Immature natural killer cell (primary cell): ENCODE results near the gene TTLL9. TPM values are rescaled to one million over a fixed set of nuclear protein-coding genes. Genes with fewer than 3 reads are reported as not detected.

Experiments
- DNase-seq, 3 donors: peaks; one replicate each; pipeline ENCODE4 v3.0.0; 2022; ENCODE audit warnings: mixed read lengths in 1 of 3
- H3K27ac Mint-ChIP-seq, 6 donors: one replicate each; pipeline ENCODE4 v1.8.0; 2020; ENCODE audit warnings: mixed read lengths in 6 of 6, mild to moderate bottlenecking in 5 of 6, inconsistent platforms in 4 of 6, moderate library complexity in 3 of 6
- H3K27me3 Mint-ChIP-seq, 3 donors: one replicate each; pipeline ENCODE4 v1.8.0; 2020 to 2021; ENCODE audit warnings: low read depth in 3 of 3, mild to moderate bottlenecking in 3 of 3, mixed read lengths in 3 of 3, moderate library complexity in 3 of 3, inconsistent platforms in 1 of 3
- H3K36me3 Mint-ChIP-seq, 3 donors: one replicate each; pipeline ENCODE4 v1.8.0; 2020; ENCODE audit warnings: mixed read lengths in 3 of 3, inconsistent platforms in 2 of 3, mild to moderate bottlenecking in 2 of 3
- H3K4me1 Mint-ChIP-seq, 2 donors: one replicate each; pipeline ENCODE4 v1.8.0; 2020; ENCODE audit warnings: inconsistent platforms in 2 of 2, mild to moderate bottlenecking in 2 of 2, mixed read lengths in 2 of 2, moderate library complexity in 1 of 2
- H3K4me3 Mint-ChIP-seq, 5 donors: one replicate each; pipeline ENCODE4 v1.8.0; 2020; ENCODE audit warnings: mild to moderate bottlenecking in 5 of 5, mixed read lengths in 5 of 5, inconsistent platforms in 3 of 5, moderate library complexity in 3 of 5
- H3K9me3 Mint-ChIP-seq, 6 donors: one replicate each; pipeline ENCODE4 v1.8.0; 2020; ENCODE audit warnings: mild to moderate bottlenecking in 6 of 6, mixed read lengths in 6 of 6, inconsistent platforms in 4 of 6, moderate library complexity in 3 of 6
- polyA plus RNA-seq, 3 donors: library from polyadenylated mRNA; unstranded; fragments of 300-500 nt; fragmentation: Illumina TruSeq; gene quantifications; one replicate each; pipeline ENCODE4 v1.2.3, GENCODE V29; 2021

Gene TTLL9
- polyA plus RNA-seq, 3 donors from 2014 or later = 0.37 TPM; not detected in 2

DNA sequence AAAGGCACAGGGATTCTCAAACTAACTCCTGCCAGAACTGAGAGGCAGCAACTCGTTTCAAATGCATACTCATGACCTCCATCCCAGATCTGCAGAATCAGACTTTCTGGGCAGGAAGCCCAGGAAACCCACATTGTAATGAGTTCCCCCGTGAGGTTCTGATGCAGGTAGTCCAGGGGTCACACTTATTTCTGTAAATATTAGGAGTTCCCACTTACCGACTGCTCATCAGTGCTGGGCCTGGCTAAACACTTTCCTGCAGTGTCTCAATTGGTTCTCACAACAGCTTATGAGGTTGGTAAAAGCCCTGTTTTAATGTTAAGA lies 11.7 kb upstream of the TTLL9 start:
- Mint-ChIP-seq H3K4me3 (no peak overlapping the region), H3K9me3 (no peaks in the 10 kb centered on the region), H3K27me3 (peaks cover 2 to 16% (median 6%) of the 10 kb centered on the region in 3 donors), H3K4me1 (peaks cover 0 to 4% of the 10 kb centered on the region in 2 donors), H3K27ac (no peak overlapping the region), H3K36me3 (no peaks in the 10 kb centered on the region)
- no peak for DNase-seq

DNA sequence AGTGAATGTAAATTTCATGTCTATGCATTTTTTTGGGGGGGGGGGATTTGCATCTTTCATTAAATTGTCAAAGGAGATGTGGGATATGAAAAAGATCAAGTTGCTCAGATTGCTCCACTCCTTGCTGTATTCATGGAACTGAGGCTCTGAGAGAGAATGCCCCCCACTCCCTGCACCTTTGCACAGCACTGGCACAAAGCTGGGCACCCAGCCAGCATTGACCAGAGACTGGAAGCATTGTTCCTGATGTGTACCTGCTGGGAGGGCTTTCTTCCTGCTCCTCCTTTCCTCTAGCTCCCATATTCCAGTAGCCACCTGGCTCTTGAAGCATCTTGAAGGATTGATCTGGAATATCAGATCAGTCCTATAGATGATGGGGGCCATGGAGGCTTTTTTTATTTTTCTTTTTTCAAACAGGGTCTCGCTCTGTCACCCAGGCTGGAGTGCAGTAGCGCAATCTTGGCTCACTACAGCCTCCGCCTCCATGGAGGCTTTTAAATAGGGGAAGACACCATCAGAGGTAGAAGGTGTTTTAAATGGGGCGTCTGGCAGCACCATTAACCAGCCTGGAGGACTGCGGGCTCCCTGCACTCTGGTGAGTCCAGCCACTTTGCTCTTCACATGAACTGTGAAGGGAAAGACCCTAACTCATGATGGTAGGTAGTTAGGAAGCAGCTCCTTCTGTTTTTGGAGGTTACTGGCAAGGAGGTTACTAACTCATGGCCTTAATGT lies 11.0 kb upstream of the TTLL9 start:
- Mint-ChIP-seq H3K9me3 (no peaks in the 10 kb centered on the region), H3K4me3 (peak overlapping the region in 1 of 5 donors; percentile 34), H3K36me3 (no peaks in the 10 kb centered on the region), H3K27ac (no peak overlapping the region), H3K27me3 (peaks cover 2 to 16% (median 6%) of the 10 kb centered on the region in 3 donors), H3K4me1 (peaks cover 0 to 4% of the 10 kb centered on the region in 2 donors)
- DNase-seq = no peak

DNA sequence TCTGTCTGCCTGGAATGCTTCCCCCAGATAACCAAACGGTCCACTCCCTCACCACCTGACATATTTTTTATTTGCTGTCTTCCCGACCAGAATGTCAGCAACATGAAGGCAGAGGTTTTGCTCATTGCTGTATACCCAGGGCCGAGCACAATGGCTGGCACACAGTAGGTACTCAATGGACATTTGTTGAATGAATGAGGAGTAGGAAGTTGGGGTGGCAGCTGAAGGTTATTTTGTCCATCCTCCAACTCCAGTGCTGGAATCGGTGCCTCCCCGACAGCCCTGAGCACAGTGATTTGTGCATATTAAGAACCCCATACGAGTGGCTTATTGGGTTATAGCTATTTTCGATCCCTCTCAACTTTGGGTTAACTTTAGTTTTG lies 10.4 kb upstream of the TTLL9 start:
- Mint-ChIP-seq H3K27ac (no peak overlapping the region), H3K27me3 (peaks cover 2 to 16% (median 6%) of the 10 kb centered on the region in 3 donors), H3K4me3 (peak overlapping the region in 2 of 5 donors; percentile 34 to 36), H3K4me1 (peaks cover 0 to 4% of the 10 kb centered on the region in 2 donors), H3K36me3 (no peaks in the 10 kb centered on the region), H3K9me3 (no peaks in the 10 kb centered on the region)
- DNase-seq = no peak

DNA sequence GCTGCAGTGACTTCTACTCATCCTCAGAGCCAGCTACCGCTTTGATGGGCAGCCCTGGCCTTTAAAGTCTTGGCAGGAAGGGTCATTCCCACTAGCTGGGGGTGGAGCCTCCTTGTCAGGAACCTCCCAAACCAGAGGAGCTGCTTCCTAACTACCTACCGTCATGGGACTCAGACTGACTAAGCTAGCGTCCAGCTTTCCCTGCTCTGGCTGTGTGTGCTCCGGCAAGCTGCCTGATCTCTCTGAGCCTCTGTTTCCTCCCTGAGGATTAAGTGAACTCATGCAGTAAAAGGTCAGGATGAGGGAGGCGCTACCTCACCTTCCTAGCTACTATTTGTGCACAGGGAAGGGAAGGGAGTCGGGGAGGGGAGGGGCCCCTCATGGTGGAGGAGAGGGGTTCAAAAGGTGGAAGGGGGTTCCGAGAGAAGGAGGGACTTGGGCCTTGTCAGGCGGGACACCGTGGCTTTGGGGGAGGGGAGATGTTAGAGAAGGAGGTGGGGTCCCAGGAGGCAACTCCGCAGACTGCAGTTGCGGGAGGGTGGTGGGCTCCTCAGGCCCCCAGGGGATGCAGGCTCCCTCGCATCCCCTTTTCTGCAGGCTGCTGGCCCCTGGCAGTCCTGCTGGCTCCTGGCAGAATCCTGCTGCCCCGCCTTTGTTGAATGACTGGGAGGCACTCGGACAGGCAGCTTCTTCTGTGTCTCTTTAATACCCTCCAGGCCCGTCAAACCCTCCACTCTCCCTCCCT lies 9.9 kb upstream of the TTLL9 start:
- peak overlapping the region; percentile 20 to 46 (median 34) for H3K4me3 Mint-ChIP-seq
- no peak overlapping the region for H3K27ac Mint-ChIP-seq
- H3K4me1 Mint-ChIP-seq = peaks cover 0 to 4% of the 10 kb centered on the region in 2 donors
- DNase-seq = no peak
- peaks cover 4 to 16% (median 6%) of the 10 kb centered on the region in 3 donors for H3K27me3 Mint-ChIP-seq
- no peaks in the 10 kb centered on the region for H3K36me3 Mint-ChIP-seq
- no peaks in the 10 kb centered on the region for H3K9me3 Mint-ChIP-seq

DNA sequence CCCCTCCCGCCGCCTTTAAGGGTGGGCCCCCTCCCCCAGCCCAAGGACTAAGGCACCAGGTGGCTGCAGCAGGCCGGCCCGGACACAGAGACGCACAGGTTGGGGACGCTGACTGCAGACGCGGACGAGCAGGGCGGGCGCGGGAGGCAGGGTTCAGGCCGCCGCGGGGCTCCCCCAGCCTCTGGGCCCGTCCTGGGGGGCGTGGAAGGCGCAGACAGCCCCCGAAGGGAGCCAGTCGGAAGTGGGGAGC lies 9.4 kb upstream of the TTLL9 start:
- Mint-ChIP-seq H3K4me3 (peak overlapping the region in 4 of 5 donors; percentile 14 to 46 (median 25)), H3K27me3 (peaks cover 4 to 16% (median 6%) of the 10 kb centered on the region in 3 donors), H3K27ac (no peak overlapping the region), H3K36me3 (no peaks in the 10 kb centered on the region), H3K9me3 (no peaks in the 10 kb centered on the region), H3K4me1 (peaks cover 0 to 4% of the 10 kb centered on the region in 2 donors)
- no peak for DNase-seq

DNA sequence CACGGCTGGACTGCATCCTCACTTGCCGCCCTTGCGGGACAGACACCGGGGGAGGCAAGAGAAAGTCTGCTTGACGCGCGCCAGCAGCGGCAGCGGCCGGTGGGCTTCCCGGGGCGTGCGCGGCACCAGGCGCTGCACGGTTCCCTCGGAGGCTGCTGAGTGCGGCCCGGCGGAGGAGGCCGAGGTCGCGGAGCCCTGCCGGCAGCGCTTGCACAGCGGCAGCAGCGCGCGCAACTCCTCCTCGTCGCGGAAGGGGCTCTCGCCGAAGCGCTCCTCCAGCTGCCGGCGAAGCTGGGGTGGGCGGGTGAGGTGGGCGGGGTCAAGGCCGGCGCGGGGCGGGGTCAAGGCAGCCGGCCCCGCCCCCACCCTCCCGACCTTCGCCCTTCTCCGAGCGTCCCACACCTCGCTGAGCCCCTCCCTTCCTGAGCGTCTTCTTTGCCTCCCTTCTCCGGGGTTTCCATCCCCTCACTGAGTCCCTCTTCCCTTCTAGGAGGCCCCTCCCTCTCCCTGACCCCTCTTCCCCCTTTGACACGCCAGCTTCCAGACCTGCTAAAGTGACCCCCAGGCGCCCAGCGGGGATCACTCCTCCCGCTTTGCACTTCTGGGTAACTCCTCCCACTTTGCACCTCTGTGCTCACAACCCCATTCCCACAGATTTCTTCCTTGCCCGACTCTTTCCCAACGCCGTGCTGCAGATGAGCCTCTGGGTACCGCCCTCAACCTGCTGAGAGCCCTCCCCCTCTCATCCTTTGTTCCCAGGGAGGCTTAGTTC lies 8.9 kb upstream of the TTLL9 start:
- Mint-ChIP-seq H3K4me1 (peaks cover 0 to 4% of the 10 kb centered on the region in 2 donors), H3K4me3 (peak overlapping the region; percentile 45 to 78 (median 56)), H3K36me3 (no peaks in the 10 kb centered on the region), H3K27me3 (peaks cover 4 to 16% (median 6%) of the 10 kb centered on the region in 3 donors), H3K27ac (peak overlapping the region in 1 of 6 donors; percentile 58), H3K9me3 (no peaks in the 10 kb centered on the region)
- peak; percentile 67 to 78 (median 77) for DNase-seq

DNA sequence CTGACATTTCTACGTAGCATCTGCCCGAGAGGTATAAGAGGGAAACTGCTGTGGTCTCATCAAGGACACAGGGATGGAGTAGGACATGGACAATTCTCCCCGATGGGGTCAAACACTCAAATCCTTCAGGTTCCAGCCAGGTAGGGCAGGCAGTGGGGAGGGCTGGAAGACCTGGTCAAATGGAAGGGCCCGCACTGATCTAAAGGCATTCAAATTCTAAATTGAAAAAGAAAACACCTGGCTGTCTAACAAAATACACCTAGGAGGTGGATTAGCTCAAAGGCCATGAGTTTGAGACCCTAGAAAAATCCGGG lies 8.3 kb upstream of the TTLL9 start:
- Mint-ChIP-seq H3K4me3 (peak overlapping the region; percentile 45 to 78 (median 56)), H3K27ac (no peak overlapping the region), H3K36me3 (no peaks in the 10 kb centered on the region), H3K9me3 (no peaks in the 10 kb centered on the region), H3K27me3 (peaks cover 4 to 13% (median 6%) of the 10 kb centered on the region in 3 donors), H3K4me1 (peaks cover 0 to 4% of the 10 kb centered on the region in 2 donors)
- no peak for DNase-seq

DNA sequence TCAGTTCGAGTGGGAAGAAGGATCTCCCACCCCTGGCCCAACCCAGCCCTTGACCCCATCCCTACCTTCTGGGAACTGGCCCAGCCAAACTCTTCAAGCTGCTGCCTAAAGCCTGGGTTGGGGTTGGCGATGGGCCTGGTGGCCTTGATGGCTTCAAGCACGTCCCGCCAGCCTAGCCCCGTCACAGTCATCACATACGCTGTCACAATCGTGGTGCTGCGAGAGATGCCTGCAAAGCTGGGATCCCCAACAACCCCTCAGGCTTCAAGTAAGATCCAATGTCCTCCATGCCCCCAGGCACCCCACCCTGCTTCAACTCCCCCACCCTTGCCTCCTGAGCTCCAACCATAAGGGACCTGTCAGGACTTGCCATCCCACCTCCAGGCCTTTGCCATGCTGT lies 7.9 kb upstream of the TTLL9 start:
- H3K4me3 Mint-ChIP-seq = peak overlapping the region in 2 of 5 donors; percentile 17 to 39
- no peak overlapping the region for H3K27ac Mint-ChIP-seq

DNA sequence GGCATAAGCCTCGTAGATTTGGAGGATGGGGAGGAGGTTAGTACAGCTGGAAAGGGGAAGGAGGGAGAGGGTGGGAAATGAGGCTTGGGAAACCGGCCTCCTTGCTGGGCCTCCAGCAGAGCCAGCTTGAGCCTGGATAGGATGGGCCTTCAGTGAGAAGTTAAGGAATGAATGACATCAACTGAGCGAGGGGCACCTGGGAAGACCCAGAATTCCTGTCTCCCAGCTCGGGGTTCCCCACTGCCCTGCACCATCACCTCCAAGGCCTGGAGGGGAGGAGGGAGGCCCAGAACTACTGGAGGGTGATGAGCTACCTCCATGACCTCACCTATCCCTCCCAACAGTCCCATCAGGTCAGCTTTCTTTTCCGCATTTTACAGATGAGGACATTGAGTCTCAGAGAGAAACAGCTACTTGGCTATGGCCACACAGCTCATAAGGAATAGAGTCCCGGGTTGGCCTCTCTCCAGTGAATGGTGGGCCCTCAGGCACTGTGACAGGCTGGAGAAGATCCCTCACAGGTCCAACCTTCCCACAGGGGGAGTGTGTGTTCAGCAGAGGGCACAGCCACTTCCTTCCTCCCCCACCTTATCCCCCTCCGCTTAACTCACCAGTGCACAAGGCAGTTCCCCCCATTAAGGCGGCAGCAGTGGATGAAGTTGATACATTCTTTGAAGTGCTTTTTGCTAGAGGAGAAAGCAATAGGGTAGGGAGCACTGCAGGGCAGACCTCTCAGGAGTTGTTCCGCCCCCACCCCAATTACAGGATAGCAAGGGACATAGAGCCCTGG lies 6.9 kb upstream of the TTLL9 start:
- Mint-ChIP-seq H3K27ac (no peak overlapping the region), H3K4me3 (no peak overlapping the region), H3K27me3 (peaks cover 5 to 7% (median 6%) of the 10 kb centered on the region in 3 donors), H3K36me3 (no peaks in the 10 kb centered on the region), H3K9me3 (no peaks in the 10 kb centered on the region), H3K4me1 (peaks cover 0 to 4% of the 10 kb centered on the region in 2 donors)
- no peak for DNase-seq

More for the DNA sequence above, 7.9 kb upstream of the TTLL9 start:
- peaks cover 2 to 11% (median 6%) of the 10 kb centered on the region in 3 donors for H3K27me3 Mint-ChIP-seq
- H3K36me3 Mint-ChIP-seq = no peaks in the 10 kb centered on the region
- H3K9me3 Mint-ChIP-seq = no peaks in the 10 kb centered on the region
- DNase-seq = no peak
- peaks cover 0 to 4% of the 10 kb centered on the region in 2 donors for H3K4me1 Mint-ChIP-seq

DNA sequence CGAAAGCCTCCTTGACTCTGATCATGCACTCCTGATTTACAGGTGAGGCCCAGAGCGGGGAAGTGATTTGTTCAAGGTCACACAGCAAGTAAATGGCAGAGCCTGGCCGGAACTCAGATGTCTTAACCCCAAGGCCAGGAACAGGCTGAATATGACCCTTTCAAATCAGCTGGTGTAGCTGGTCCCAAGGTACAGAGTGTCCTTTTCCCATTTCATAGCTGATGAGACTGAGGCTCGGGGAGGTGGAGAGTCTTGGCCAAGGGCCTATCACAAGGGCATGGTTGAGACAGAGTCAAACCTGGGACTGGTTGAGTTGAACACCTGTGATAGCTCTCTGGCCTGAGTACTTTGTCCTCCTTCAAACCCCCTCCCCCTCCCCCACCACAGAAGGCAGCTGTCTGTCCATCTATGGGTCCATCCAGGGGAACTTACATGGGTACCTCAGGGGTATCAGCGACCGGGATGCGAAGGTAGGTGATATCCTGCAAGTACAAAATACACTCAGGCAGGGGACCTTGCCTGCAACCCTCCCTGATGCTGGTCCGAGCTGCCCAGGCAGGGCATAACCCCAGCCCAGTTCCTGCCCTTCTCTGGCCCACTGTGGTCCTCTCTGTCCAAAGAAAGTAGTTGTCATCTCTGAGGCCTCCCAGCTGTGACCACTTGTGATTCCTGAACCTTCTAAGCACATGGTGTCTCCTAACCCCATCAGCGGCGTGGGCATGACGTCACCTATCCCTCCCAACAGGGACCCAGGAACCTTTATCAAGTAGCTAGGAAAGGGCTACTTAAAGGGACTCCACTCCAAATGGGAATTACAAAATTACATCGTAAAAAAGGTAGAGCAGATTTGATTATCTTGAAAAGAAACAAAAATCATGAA lies 5.7 kb upstream of the TTLL9 start:
- Mint-ChIP-seq H3K4me3 (no peak overlapping the region), H3K27me3 (peaks cover 7 to 15% (median 9%) of the 10 kb centered on the region in 3 donors), H3K27ac (no peak overlapping the region)

DNA sequence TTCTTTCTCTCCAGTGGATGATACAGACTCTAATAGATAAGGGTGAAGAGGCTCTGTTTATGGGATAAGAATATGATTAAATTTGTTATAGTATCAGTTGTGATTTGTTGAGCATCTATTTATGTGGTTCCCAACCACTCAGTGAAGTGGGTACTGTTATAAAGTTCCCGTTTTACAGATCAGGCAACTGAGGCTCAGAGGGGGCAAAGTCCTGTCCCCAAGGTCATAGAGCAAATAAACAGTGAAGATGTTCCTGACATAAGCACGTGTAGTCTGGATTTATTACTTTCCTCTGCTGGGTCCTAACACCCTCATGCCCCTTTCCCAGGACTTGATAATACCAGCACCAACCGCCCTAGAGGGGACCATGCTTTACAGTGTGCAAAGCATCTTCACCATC lies 4.2 kb upstream of the TTLL9 start:
- Mint-ChIP-seq H3K9me3 (no peaks in the 10 kb centered on the region), H3K27me3 (peaks cover 13 to 21% (median 14%) of the 10 kb centered on the region in 3 donors), H3K36me3 (peaks cover 0 to 3% (median 0%) of the 10 kb centered on the region in 3 donors), H3K4me3 (no peak overlapping the region), H3K27ac (no peak overlapping the region), H3K4me1 (peaks cover 14% of the 10 kb centered on the region in 2 donors)
- DNase-seq = no peak

More for the DNA sequence above, 5.7 kb upstream of the TTLL9 start:
- no peak for DNase-seq
- Mint-ChIP-seq H3K4me1 (peaks cover 5 to 7% of the 10 kb centered on the region in 2 donors), H3K9me3 (no peaks in the 10 kb centered on the region), H3K36me3 (peaks cover 0 to under 1% (median 0%) of the 10 kb centered on the region in 3 donors)

DNA sequence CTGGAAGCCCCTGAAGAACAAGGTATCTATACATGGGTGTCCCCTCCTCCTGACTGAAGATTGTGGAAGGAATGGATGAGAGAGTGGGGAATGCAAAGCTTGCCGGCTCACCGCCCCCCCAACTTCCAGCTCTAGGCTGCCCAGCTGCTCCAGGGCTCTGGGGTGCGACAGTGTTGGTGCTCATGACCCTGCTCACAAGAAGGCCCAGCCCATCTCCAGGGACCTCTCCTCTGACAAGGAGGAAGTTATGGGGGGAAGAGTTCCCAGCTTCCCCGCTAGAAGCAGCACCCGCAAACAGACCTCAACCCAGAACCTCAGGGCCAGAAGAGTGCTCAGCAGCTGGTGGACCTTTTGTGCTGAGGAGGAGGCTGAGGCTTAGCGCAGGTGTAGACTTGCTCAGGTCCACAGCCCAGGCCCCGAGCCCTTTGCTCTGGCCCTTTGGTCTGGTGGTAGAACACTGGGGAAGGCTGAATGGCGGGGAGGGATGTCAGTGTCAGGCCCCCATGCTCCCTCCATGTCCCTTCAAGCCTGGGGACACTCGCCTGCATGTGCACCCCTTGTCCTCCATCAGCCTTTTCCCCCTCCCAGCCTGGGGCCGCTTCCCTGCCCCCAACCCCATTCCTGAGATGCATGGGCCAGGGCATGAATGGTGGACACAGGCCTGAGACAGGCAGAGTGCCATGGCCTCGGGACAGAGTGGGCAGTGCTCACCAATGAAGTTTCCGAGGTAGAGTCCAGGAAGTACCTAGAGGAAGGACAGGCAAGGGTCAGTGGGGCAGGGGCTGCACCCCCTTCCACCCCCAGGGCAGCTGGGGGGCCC lies 1.4 kb upstream of the TTLL9 start:
- Mint-ChIP-seq H3K4me3 (peak overlapping the region; percentile 15 to 98 (median 85)), H3K36me3 (peaks cover 0 to 3% (median 0%) of the 10 kb centered on the region in 3 donors), H3K4me1 (peaks cover 12 to 15% of the 10 kb centered on the region in 2 donors), H3K27me3 (peaks cover 13 to 29% (median 17%) of the 10 kb centered on the region in 3 donors), H3K27ac (no peak overlapping the region), H3K9me3 (no peaks in the 10 kb centered on the region)
- DNase-seq = no peak
